Activated CD4-positive, alpha-beta T cell treated with anti-CD3 and anti-CD28 coated beads, Interleukin-2, amount 50 U/mL, for 16 hours (primary cell): ENCODE measurements around the gene OVOL2.

ENCODE experiments used
- DNase-seq: peaks from one replicate; pipeline ENCODE4 v3.0.0-alpha.2; 2020

Gene OVOL2

GRCh38 chr20:18011951-18012645 lies 45.6 kb downstream of the OVOL2 start:
- DNase-seq = no peak

GRCh38 chr20:18011482-18011881 lies 46.2 kb downstream of the OVOL2 start:
- DNase-seq = no peak

GRCh38 chr20:18009116-18009515 lies 48.6 kb downstream of the OVOL2 start:
- no peak for DNase-seq

GRCh38 chr20:18007534-18008292 lies 50.0 kb downstream of the OVOL2 start:
- no peak for DNase-seq

GRCh38 chr20:18006684-18007083 lies 51.0 kb downstream of the OVOL2 start:
- no peak for DNase-seq

GRCh38 chr20:18005990-18006364 lies 51.7 kb downstream of the OVOL2 start:
- no peak for DNase-seq

- no peak for DNase-seq
Measured at GRCh38 chr20:18005170-18005989, 52.3 kb downstream of the OVOL2 start.

GRCh38 chr20:18004384-18005031 lies 53.2 kb downstream of the OVOL2 start:
- no peak for DNase-seq

GRCh38 chr20:18003897-18004296 lies 53.8 kb downstream of the OVOL2 start:
- no peak for DNase-seq

- DNase-seq = no peak
Measured at GRCh38 chr20:18001131-18001921, 56.4 kb downstream of the OVOL2 start.

GRCh38 chr20:17999566-17999965 lies 58.1 kb downstream of the OVOL2 start:
- DNase-seq = no peak

- no peak for DNase-seq
Measured at GRCh38 chr20:17998446-17998845, 59.3 kb downstream of the OVOL2 start.

- peak; percentile 62 for DNase-seq
Measured at GRCh38 chr20:17995967-17996819, 61.5 kb downstream of the OVOL2 start.

GRCh38 chr20:17993546-17993945 lies 64.2 kb downstream of the OVOL2 start:
- DNase-seq = no peak

- peak; percentile 46 for DNase-seq
Measured at GRCh38 chr20:17992847-17993513, 64.7 kb downstream of the OVOL2 start.

- peak; percentile 79 for DNase-seq
Measured at GRCh38 chr20:17992224-17992637, 65.5 kb downstream of the OVOL2 start.

- no peak for DNase-seq
Measured at GRCh38 chr20:17990278-17990972, 67.3 kb downstream of the OVOL2 start.

GRCh38 chr20:17987988-17988387 lies 69.7 kb downstream of the OVOL2 start:
- DNase-seq = no peak

GRCh38 chr20:17985388-17986018 lies 72.2 kb downstream of the OVOL2 start:
- DNase-seq = no peak

- no peak for DNase-seq
Measured at GRCh38 chr20:17976305-17976704, 81.4 kb downstream of the OVOL2 start.
